SU-DHL-6 (cell line): ENCODE data around the gene SPARC.

Experiments
- H2AFZ ChIP-seq: fragments of 200-600 bp; sonication (generic); 2 replicates; pipeline ENCODE4 v1.6.1; 2014; ENCODE audit warnings: low read depth, mild to moderate bottlenecking, moderate library complexity, mixed read lengths, antibody characterized with exemption, low read length; ENCODE audit not compliant: severe bottlenecking
- H3F3A ChIP-seq: fragments of 200-600 bp; shearing (Covaris generic); 2 replicates; pipeline ENCODE4 v1.6.0; 2016; ENCODE audit warnings: antibody characterized with exemption, mild to moderate bottlenecking; ENCODE audit not compliant: insufficient read depth
- H3K27ac ChIP-seq: fragments of 200-600 bp; sonication (generic); 2 replicates; pipeline ENCODE4 v1.5.1; 2016; ENCODE audit warnings: low read depth, mild to moderate bottlenecking, low read length, moderate library complexity, mixed read lengths
- H3K27me3 ChIP-seq: fragments of 200-600 bp; sonication (generic), shearing (Covaris generic); 2 replicates; pipeline ENCODE4 v1.6.0; 2014; ENCODE audit warnings: mild to moderate bottlenecking, low read length
- H3K36me3 ChIP-seq: fragments of 200-600 bp; sonication (generic); 2 replicates; pipeline ENCODE4 v1.6.1; 2014; ENCODE audit warnings: mild to moderate bottlenecking, low read length, mixed read lengths
- H3K4me2 ChIP-seq: fragments of 300-600, 200-600 bp; shearing (Covaris generic), sonication (generic); 2 replicates; pipeline ENCODE4 v1.6.0; 2014; ENCODE audit warnings: low read length, low read depth, mild to moderate bottlenecking; ENCODE audit not compliant: poor library complexity, severe bottlenecking
- H3K4me3 ChIP-seq: fragments of 200-600 bp; sonication (generic); 2 replicates; pipeline ENCODE4 v1.5.1; 2014; ENCODE audit warnings: antibody characterized with exemption, low read length, mild to moderate bottlenecking, mixed read lengths; ENCODE audit not compliant: insufficient read depth, poor library complexity, severe bottlenecking
- H3K79me2 ChIP-seq: fragments of 200-600 bp; sonication (generic); 2 replicates; pipeline ENCODE4 v1.6.1; 2014; ENCODE audit warnings: mild to moderate bottlenecking, low read length, moderate library complexity; ENCODE audit not compliant: insufficient read depth
- H3K9ac ChIP-seq: fragments of 200-600 bp; sonication (generic); 2 replicates; pipeline ENCODE4 v1.7.0; 2014; ENCODE audit warnings: mild to moderate bottlenecking, low read length
- H3K9me2 ChIP-seq: fragments of 200-600 bp; sonication (generic); replicated peaks from 2 replicates; pipeline ENCODE4 v1.6.1; 2014; ENCODE audit warnings: low read length; ENCODE audit not compliant: insufficient read depth
- H3K9me3 ChIP-seq: fragments of 200-600 bp; sonication (generic); 2 replicates; pipeline ENCODE4 v1.6.1; 2014; ENCODE audit warnings: low read length, mixed read lengths; ENCODE audit not compliant: insufficient read depth
- H4K20me1 ChIP-seq: fragments of 200-600 bp; sonication (generic); 2 replicates; pipeline ENCODE4 v1.6.1; 2014; ENCODE audit warnings: low read depth, mild to moderate bottlenecking, antibody characterized with exemption, low read length, moderate library complexity, mixed read lengths
- CTCF ChIP-seq: fragments of 200-600 bp; sonication (generic); IDR thresholded peaks from one replicate; pipeline ENCODE4 v1.5.1; 2017; ENCODE audit warnings: antibody characterized with exemption, mild to moderate bottlenecking, low read length, moderate library complexity; ENCODE audit not compliant: insufficient read depth, poor library complexity, severe bottlenecking
- EZH2phosphoT487 ChIP-seq: fragments of 200-600 bp; sonication (generic), shearing (Covaris generic); conservative IDR thresholded peaks from 2 replicates; pipeline ENCODE4 v1.6.1; 2018; ENCODE audit warnings: mild to moderate bottlenecking, antibody characterized with exemption, low read length, moderate library complexity, mixed read lengths

Gene SPARC

GRCh38 chr5:151686674-151687407, at the start of gene SPARC:
Gene SPARC (minus strand): TSS chr5:151686915. CDS start chr5:151676188, 10,727 bp downstream.
- no peak for TF ChIP-seq CTCF
- no peak for TF ChIP-seq EZH2phosphoT487
- Histone ChIP-seq H2AFZ (no peak within 1 kb of the TSS), H3K9ac (no peak within 1 kb of the TSS)

GRCh38 chr5:151735646-151736045, 48.9 kb upstream of the SPARC start:
- no peak for TF ChIP-seq CTCF
- no peak for TF ChIP-seq EZH2phosphoT487
- H2AFZ ChIP-seq, result no peak overlapping the region

More at GRCh38 chr5:151686674-151687407, at the start of gene SPARC:
- no peaks in the 10 kb centered on the region for H3K36me3 ChIP-seq
- no peaks in the 10 kb centered on the region for H4K20me1 ChIP-seq
- H3K9me2 ChIP-seq, result no peaks in the 10 kb centered on the region
- no peak within 1 kb of the TSS for H3K27ac ChIP-seq
- H3F3A ChIP-seq, result no peaks in the 10 kb centered on the region
- H3K27me3 ChIP-seq, result no peaks in the 10 kb centered on the region
- H3K9me3 ChIP-seq, result no peaks in the 10 kb centered on the region
- no peak within 1 kb of the TSS for H3K4me3 ChIP-seq
- no peaks in the 10 kb centered on the region for H3K79me2 ChIP-seq
- H3K4me2 ChIP-seq, result no peak within 1 kb of the TSS

GRCh38 chr5:151734064-151734408, 47.3 kb upstream of the SPARC start:
- H3K4me2 ChIP-seq, result no peak overlapping the region
- H3K9me2 ChIP-seq, result no peaks in the 10 kb centered on the region
- H3K27ac ChIP-seq, result no peak overlapping the region
- TF ChIP-seq EZH2phosphoT487 (no peak), CTCF (no peak)
- no peak overlapping the region for H2AFZ ChIP-seq
- no peaks in the 10 kb centered on the region for H3K27me3 ChIP-seq
- no peak overlapping the region for H3K9ac ChIP-seq
- H3K4me3 ChIP-seq, result no peak overlapping the region
- H3K9me3 ChIP-seq, result no peaks in the 10 kb centered on the region
- H3K36me3 ChIP-seq, result no peaks in the 10 kb centered on the region
- H3K79me2 ChIP-seq, result no peaks in the 10 kb centered on the region
- no peaks in the 10 kb centered on the region for H4K20me1 ChIP-seq
- no peaks in the 10 kb centered on the region for H3F3A ChIP-seq

More at GRCh38 chr5:151735646-151736045, 48.9 kb upstream of the SPARC start:
- no peaks in the 10 kb centered on the region for H4K20me1 ChIP-seq
- H3K4me2 ChIP-seq, result no peak overlapping the region
- H3K27ac ChIP-seq, result no peak overlapping the region
- no peaks in the 10 kb centered on the region for H3K27me3 ChIP-seq
- no peak overlapping the region for H3K9ac ChIP-seq
- no peaks in the 10 kb centered on the region for H3K36me3 ChIP-seq
- no peaks in the 10 kb centered on the region for H3K79me2 ChIP-seq
- H3F3A ChIP-seq, result no peaks in the 10 kb centered on the region
- no peaks in the 10 kb centered on the region for H3K9me2 ChIP-seq
- H3K9me3 ChIP-seq, result no peaks in the 10 kb centered on the region
- H3K4me3 ChIP-seq, result no peak overlapping the region
